ENCODE results near the gene MCU.

DNA sequence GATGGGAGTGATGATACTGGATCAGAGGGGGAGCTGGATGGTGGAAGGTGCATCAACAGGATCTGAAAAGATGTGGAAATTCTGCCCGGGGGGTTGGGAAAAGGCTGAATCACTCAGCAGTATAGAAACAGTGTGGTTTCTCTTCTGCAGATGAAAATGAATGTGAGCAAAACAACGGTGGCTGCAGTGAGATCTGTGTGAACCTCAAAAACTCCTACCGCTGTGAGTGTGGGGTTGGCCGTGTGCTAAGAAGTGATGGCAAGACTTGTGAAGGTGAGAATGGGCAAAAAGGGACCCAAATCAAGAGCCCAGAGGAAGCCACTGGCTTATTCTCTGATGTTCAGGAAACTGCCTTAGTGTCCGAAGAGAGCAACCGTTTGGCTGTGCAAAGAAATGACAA lies 214.5 kb downstream of the MCU start:
- TF ChIP-seq, protein P1, sequence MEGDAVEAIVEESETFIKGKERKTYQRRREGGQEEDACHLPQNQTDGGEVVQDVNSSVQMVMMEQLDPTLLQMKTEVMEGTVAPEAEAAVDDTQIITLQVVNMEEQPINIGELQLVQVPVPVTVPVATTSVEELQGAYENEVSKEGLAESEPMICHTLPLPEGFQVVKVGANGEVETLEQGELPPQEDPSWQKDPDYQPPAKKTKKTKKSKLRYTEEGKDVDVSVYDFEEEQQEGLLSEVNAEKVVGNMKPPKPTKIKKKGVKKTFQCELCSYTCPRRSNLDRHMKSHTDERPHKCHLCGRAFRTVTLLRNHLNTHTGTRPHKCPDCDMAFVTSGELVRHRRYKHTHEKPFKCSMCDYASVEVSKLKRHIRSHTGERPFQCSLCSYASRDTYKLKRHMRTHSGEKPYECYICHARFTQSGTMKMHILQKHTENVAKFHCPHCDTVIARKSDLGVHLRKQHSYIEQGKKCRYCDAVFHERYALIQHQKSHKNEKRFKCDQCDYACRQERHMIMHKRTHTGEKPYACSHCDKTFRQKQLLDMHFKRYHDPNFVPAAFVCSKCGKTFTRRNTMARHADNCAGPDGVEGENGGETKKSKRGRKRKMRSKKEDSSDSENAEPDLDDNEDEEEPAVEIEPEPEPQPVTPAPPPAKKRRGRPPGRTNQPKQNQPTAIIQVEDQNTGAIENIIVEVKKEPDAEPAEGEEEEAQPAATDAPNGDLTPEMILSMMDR (IDR thresholded peaks at IDR 0.05; ENCODE audit: poor library complexity), result no peak
- no peak for TF ChIP-seq EZH2 (IDR thresholded peaks at IDR 0.05; ENCODE audit: borderline replicate concordance)
- TF ChIP-seq EZH2phosphoT487 (IDR thresholded peaks at IDR 0.05; ENCODE audit: low read depth, severe bottlenecking, unreplicated experiment), result no peak
